HFFc6 (cell line): ENCODE results near the gene PPA2. TPM values are rescaled to one million over a fixed set of nuclear protein-coding genes. Genes with fewer than 3 reads are reported as not detected.

Source experiments
- DNase-seq: peaks from one replicate; pipeline ENCODE4 v3.0.0-alpha.2; 2018
- H3K27ac Mint-ChIP-seq: 2 replicates; pipeline ENCODE4 v1.8.0; 2020; ENCODE audit warnings: mild to moderate bottlenecking, mixed read lengths
- H3K27me3 Mint-ChIP-seq: 2 replicates; pipeline ENCODE4 v1.8.0; 2021; ENCODE audit warnings: mild to moderate bottlenecking, moderate library complexity, mixed read lengths; ENCODE audit not compliant: insufficient read depth
- H3K36me3 Mint-ChIP-seq: 2 replicates; pipeline ENCODE4 v1.8.0; 2021; ENCODE audit warnings: low read depth, mixed read lengths
- H3K4me1 Mint-ChIP-seq: 2 replicates; pipeline ENCODE4 v1.8.0; 2020; ENCODE audit warnings: low read depth, mixed read lengths
- H3K4me3 Mint-ChIP-seq: 2 replicates; pipeline ENCODE4 v1.8.0; 2020; ENCODE audit warnings: mild to moderate bottlenecking, moderate library complexity, mixed read lengths
- H3K9me3 Mint-ChIP-seq: 2 replicates; pipeline ENCODE4 v1.8.0; 2020; ENCODE audit warnings: mild to moderate bottlenecking, mixed read lengths
- total RNA-seq, 6 experiments: library from RNA; stranded (reverse); fragmentation: NEBNext Ultra II Directional; extraction: Animal tissue kit (Norgen Biotek cat#: 25700); gene quantifications; 2 replicates in 1 of 6; 3 replicates in 5 of 6; pipeline ENCODE4 v1.2.3, GENCODE V29; 2021
- TF ChIP-seq, protein P1 (sequence below): fragments of 200-600 bp; sonication (generic); IDR thresholded peaks from 2 replicates; pipeline ENCODE4 v1.5.0; 2021; ENCODE audit warnings: antibody characterized with exemption, mild to moderate bottlenecking

PPA2 gene
- total RNA-seq, 6 experiments from 2014 or later: 51.8 to 72.9 (median 59.8) TPM

- no peak overlapping the region for H3K27ac Mint-ChIP-seq
- peaks cover 58% of the 10 kb centered on the region for H3K36me3 Mint-ChIP-seq
- H3K27me3 Mint-ChIP-seq: no peaks in the 10 kb centered on the region; the same call in 1 of the 2 replicates
- TF ChIP-seq, protein P1, sequence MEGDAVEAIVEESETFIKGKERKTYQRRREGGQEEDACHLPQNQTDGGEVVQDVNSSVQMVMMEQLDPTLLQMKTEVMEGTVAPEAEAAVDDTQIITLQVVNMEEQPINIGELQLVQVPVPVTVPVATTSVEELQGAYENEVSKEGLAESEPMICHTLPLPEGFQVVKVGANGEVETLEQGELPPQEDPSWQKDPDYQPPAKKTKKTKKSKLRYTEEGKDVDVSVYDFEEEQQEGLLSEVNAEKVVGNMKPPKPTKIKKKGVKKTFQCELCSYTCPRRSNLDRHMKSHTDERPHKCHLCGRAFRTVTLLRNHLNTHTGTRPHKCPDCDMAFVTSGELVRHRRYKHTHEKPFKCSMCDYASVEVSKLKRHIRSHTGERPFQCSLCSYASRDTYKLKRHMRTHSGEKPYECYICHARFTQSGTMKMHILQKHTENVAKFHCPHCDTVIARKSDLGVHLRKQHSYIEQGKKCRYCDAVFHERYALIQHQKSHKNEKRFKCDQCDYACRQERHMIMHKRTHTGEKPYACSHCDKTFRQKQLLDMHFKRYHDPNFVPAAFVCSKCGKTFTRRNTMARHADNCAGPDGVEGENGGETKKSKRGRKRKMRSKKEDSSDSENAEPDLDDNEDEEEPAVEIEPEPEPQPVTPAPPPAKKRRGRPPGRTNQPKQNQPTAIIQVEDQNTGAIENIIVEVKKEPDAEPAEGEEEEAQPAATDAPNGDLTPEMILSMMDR: no peak
- peaks cover 5% of the 10 kb centered on the region; the same call in 1 of the 2 replicates for H3K4me1 Mint-ChIP-seq
- peaks cover 5% of the 10 kb centered on the region; the same call in 1 of the 2 replicates for H3K9me3 Mint-ChIP-seq
- DNase-seq: no peak
- no peak overlapping the region for H3K4me3 Mint-ChIP-seq
These were observed 41.4 kb downstream of the PPA2 start for GRCh38 chr4:105432438-105432837.

DNA sequence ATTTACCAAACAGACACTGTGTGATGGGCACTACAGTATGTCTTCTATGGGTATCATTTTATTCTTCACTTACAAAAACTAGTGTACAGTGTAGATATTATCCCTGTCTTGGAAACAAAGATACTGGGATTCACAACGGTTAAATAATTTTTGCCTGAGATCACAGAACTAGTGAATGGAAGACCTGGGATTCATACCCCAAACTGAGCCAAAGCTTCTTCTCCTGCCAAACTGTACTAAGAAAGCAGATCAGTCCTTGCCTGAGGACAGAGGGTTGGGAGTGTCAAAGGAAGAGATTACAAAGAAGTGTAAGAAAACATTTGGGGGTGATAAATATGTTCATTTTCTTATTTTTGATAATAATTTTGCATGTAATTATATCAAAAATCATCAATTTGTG lies 43.1 kb downstream of the PPA2 start:
- Mint-ChIP-seq H3K4me1 (peaks cover 5% of the 10 kb centered on the region; the same call in 1 of the 2 replicates), H3K4me3 (no peak overlapping the region), H3K27ac (no peak overlapping the region), H3K27me3 (no peaks in the 10 kb centered on the region; the same call in 1 of the 2 replicates), H3K36me3 (peaks cover 52% of the 10 kb centered on the region), H3K9me3 (peaks cover 5% of the 10 kb centered on the region; the same call in 1 of the 2 replicates)
- TF ChIP-seq, protein P1: no peak
- no peak for DNase-seq

DNA sequence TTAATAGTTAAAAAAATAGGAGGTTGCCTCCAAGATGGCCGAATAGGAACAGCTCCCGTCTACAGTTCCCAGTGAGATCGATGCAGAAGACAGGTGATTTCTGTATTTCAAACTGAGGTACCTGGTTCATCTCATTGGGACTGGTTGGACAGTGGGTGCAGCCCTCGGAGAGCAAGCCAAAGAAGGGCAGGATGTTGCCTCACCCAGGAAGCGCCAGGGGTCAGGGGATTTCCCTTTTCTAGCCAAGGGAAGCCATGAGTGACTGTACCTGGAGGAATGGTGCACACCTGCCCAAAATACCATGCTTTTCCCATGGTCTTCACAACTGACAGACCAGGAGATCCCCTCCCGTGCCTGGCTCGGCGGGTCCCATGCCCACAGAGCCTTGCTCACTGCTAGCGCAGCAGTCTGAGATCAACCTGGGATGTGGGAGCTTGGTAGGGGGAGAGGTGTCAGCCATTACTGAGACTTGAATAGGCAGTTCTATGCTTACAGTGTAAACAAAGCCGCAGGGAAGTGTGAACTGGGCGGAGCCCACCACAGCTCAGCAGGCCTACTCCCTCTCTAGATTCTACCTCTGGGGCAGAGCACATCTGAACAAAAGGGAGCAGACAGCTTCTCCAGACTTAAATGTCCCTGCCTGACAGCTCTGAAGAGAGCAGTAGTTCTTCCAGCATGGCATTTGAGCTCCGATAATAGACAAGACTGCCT lies 47.5 kb downstream of the PPA2 start:
- H3K9me3 Mint-ChIP-seq: peaks cover 9% of the 10 kb centered on the region; the same call in 1 of the 2 replicates
- H3K4me3 Mint-ChIP-seq: no peak overlapping the region
- TF ChIP-seq, protein P1: no peak
- H3K27ac Mint-ChIP-seq: no peak overlapping the region
- no peaks in the 10 kb centered on the region for H3K4me1 Mint-ChIP-seq
- no peaks in the 10 kb centered on the region; the same call in 1 of the 2 replicates for H3K27me3 Mint-ChIP-seq
- peaks cover 35% of the 10 kb centered on the region for H3K36me3 Mint-ChIP-seq
- DNase-seq: no peak

- H3K9me3 Mint-ChIP-seq: peaks cover 9% of the 10 kb centered on the region; the same call in 1 of the 2 replicates
- no peak for DNase-seq
- no peak overlapping the region for H3K27ac Mint-ChIP-seq
- peaks cover 24% of the 10 kb centered on the region for H3K36me3 Mint-ChIP-seq
- H3K4me3 Mint-ChIP-seq: no peak overlapping the region
- H3K4me1 Mint-ChIP-seq: no peaks in the 10 kb centered on the region
- H3K27me3 Mint-ChIP-seq: no peaks in the 10 kb centered on the region; the same call in 1 of the 2 replicates
- TF ChIP-seq, protein P1: no peak
These were observed 51.5 kb downstream of the PPA2 start for GRCh38 chr4:105422207-105422920.

GRCh38 chr4:105417624-105418023 lies 56.2 kb downstream of the PPA2 start:
- Mint-ChIP-seq H3K27ac (no peak overlapping the region), H3K4me1 (no peaks in the 10 kb centered on the region), H3K9me3 (no peaks in the 10 kb centered on the region; the same call in 1 of the 2 replicates), H3K27me3 (no peaks in the 10 kb centered on the region), H3K36me3 (peaks cover 8% of the 10 kb centered on the region), H3K4me3 (no peak overlapping the region)
- TF ChIP-seq, protein P1: no peak
- no peak for DNase-seq
